Glutamatergic neuron (in vitro differentiated cells): ENCODE results near the gene LRRFIP1. TPM values are rescaled to one million over a fixed set of nuclear protein-coding genes. Genes with fewer than 3 reads are reported as not detected.

Source experiments
- DNase-seq: peaks from one replicate; pipeline ENCODE4 v3.0.0; 2022
- H3K27ac Mint-ChIP-seq: one replicate; pipeline ENCODE4 v1.8.0; 2020; ENCODE audit warnings: mild to moderate bottlenecking, mixed read lengths, inconsistent platforms; ENCODE audit not compliant: unreplicated experiment
- H3K27me3 Mint-ChIP-seq: one replicate; pipeline ENCODE4 v1.8.0; 2020; ENCODE audit warnings: mild to moderate bottlenecking, moderate library complexity, mixed read lengths, inconsistent platforms; ENCODE audit not compliant: unreplicated experiment
- H3K36me3 Mint-ChIP-seq: one replicate; pipeline ENCODE4 v1.8.0; 2020; ENCODE audit warnings: mild to moderate bottlenecking, mixed read lengths, inconsistent platforms; ENCODE audit not compliant: unreplicated experiment
- H3K4me1 Mint-ChIP-seq: one replicate; pipeline ENCODE4 v1.8.0; 2020; ENCODE audit warnings: mild to moderate bottlenecking, low read depth, mixed read lengths, inconsistent platforms; ENCODE audit not compliant: unreplicated experiment
- H3K4me3 Mint-ChIP-seq: one replicate; pipeline ENCODE4 v1.8.0; 2020; ENCODE audit warnings: mild to moderate bottlenecking, mixed read lengths, inconsistent platforms; ENCODE audit not compliant: unreplicated experiment
- H3K9me3 Mint-ChIP-seq: one replicate; pipeline ENCODE4 v1.8.0; 2020; ENCODE audit warnings: mild to moderate bottlenecking, moderate library complexity, mixed read lengths, inconsistent platforms; ENCODE audit not compliant: unreplicated experiment
- CTCF ChIP-seq: fragments of 200-600 bp; sonication (generic); IDR thresholded peaks from one replicate; pipeline ENCODE4 v1.5.0; 2021; ENCODE audit not compliant: partially characterized antibody, unreplicated experiment
- total RNA-seq: library from RNA; stranded (reverse); fragmentation: NEBNext Ultra II Directional; extraction: Animal tissue kit (Norgen Biotek cat#: 25700); gene quantifications from one replicate; pipeline ENCODE4 v1.2.1, GENCODE V29; 2021; ENCODE audit not compliant: unreplicated experiment

Gene LRRFIP1
- total RNA-seq, 1 donor from 2014 or later, result 112 TPM

- peaks cover 15% of the 10 kb centered on the region for H3K36me3 Mint-ChIP-seq
- H3K27ac Mint-ChIP-seq, result no peak overlapping the region
- no peak for DNase-seq
- TF ChIP-seq CTCF, result no peak
- peaks cover 13% of the 10 kb centered on the region for H3K4me1 Mint-ChIP-seq
- H3K9me3 Mint-ChIP-seq, result peaks cover 12% of the 10 kb centered on the region
- H3K27me3 Mint-ChIP-seq, result peaks cover 9% of the 10 kb centered on the region
- H3K4me3 Mint-ChIP-seq, result no peak overlapping the region
These were observed 3.8 kb downstream of the LRRFIP1 start for GRCh38 chr2:237631007-237631785.

- Mint-ChIP-seq H3K27ac (no peak overlapping the region), H3K9me3 (peaks cover 8% of the 10 kb centered on the region), H3K4me3 (no peak overlapping the region), H3K36me3 (peaks cover 20% of the 10 kb centered on the region), H3K4me1 (peaks cover 13% of the 10 kb centered on the region), H3K27me3 (peaks cover 6% of the 10 kb centered on the region)
- DNase-seq, result no peak
- no peak for TF ChIP-seq CTCF
These were observed 4.6 kb downstream of the LRRFIP1 start for GRCh38 chr2:237631801-237632585.

GRCh38 chr2:237633061-237633561, 5.7 kb downstream of the LRRFIP1 start:
- no peak overlapping the region for H3K4me3 Mint-ChIP-seq
- TF ChIP-seq CTCF, result no peak
- peaks cover 13% of the 10 kb centered on the region for H3K4me1 Mint-ChIP-seq
- H3K9me3 Mint-ChIP-seq, result peaks cover 6% of the 10 kb centered on the region
- peaks cover 20% of the 10 kb centered on the region for H3K36me3 Mint-ChIP-seq
- no peak for DNase-seq
- H3K27ac Mint-ChIP-seq, result no peak overlapping the region
- peaks cover 4% of the 10 kb centered on the region for H3K27me3 Mint-ChIP-seq

- H3K27ac Mint-ChIP-seq, result no peak overlapping the region
- DNase-seq, result no peak
- H3K4me3 Mint-ChIP-seq, result no peak overlapping the region
- H3K36me3 Mint-ChIP-seq, result peaks cover 25% of the 10 kb centered on the region
- no peak for TF ChIP-seq CTCF
- H3K4me1 Mint-ChIP-seq, result peaks cover 5% of the 10 kb centered on the region
- peaks cover 10% of the 10 kb centered on the region for H3K9me3 Mint-ChIP-seq
- peaks cover 2% of the 10 kb centered on the region for H3K27me3 Mint-ChIP-seq
These were observed 9.2 kb downstream of the LRRFIP1 start for GRCh38 chr2:237636578-237636977.
